PC-9 (cell line): ENCODE data around the gene MARS1. TPM values are rescaled to one million over a fixed set of nuclear protein-coding genes. Genes with fewer than 3 reads are reported as not detected.
"Not testable (repeated sequence)": the region's sequence is repeated elsewhere in the genome, so short reads cannot be mapped to it uniquely, and the experiment has no call there.

Source experiments
- BruUV-seq: library from RNA; stranded (reverse); fragments of 400-500 nt; replicated peaks from 2 replicates; lab custom pipeline; 2021; lab: Mats Ljungman, UMichigan
- CTCF ChIA-PET: fragments of 300-600 bp; sonication (Branson Sonifier 250); formaldehyde crosslinking; loops from one replicate; lab custom pipeline; 2022; ENCODE audit warnings: antibody characterized with exemption; lab: Charles Lee
- POLR2A ChIA-PET: fragments of 300-600 bp; sonication (Branson Sonifier 250); formaldehyde crosslinking; loops from one replicate; lab custom pipeline; 2022; ENCODE audit warnings: antibody characterized with exemption; ENCODE audit not compliant: unreplicated experiment; lab: Charles Lee
- DNase-seq, 2 experiments: peaks; one replicate each; pipeline versions ENCODE4 v3.0.0 to v3.0.0-alpha.2; 2015 to 2022; ENCODE audit warnings: mixed read lengths in 1 of 2
- H2AFZ ChIP-seq: fragments of 200-600 bp; sonication (generic); 2 replicates; pipeline ENCODE4 v1.8.1; 2017; ENCODE audit warnings: antibody characterized with exemption
- H3F3A ChIP-seq: fragments of 200-600 bp; sonication (generic); 2 replicates; pipeline ENCODE4 v1.8.1; 2017; ENCODE audit warnings: antibody characterized with exemption, mild to moderate bottlenecking, low read depth; ENCODE audit not compliant: insufficient read depth
- H3K27ac ChIP-seq: fragments of 200-600 bp; sonication (generic); 2 replicates; pipeline ENCODE4 v1.6.1; 2016; ENCODE audit warnings: mixed run types
- H3K27me3 ChIP-seq: fragments of 200-600 bp; sonication (generic); 2 replicates; pipeline ENCODE4 v1.6.1; 2016; ENCODE audit warnings: low read depth, mixed run types; ENCODE audit not compliant: insufficient read depth
- H3K36me3 ChIP-seq: fragments of 200-600 bp; sonication (generic); 2 replicates; pipeline ENCODE4 v1.6.1; 2016; ENCODE audit warnings: low read depth, mixed run types
- H3K4me1 ChIP-seq: fragments of 200-600 bp; sonication (generic); replicated peaks from 2 replicates; pipeline ENCODE4 v1.6.1; 2016; ENCODE audit warnings: mixed run types; ENCODE audit not compliant: insufficient read depth
- H3K4me2 ChIP-seq: fragments of 200-600 bp; sonication (generic); 2 replicates; pipeline ENCODE4 v1.6.1; 2017; ENCODE audit warnings: mixed run types
- H3K4me3 ChIP-seq: fragments of 200-600 bp; sonication (generic); 2 replicates; pipeline ENCODE4 v1.6.1; 2016; ENCODE audit warnings: mixed run types
- H3K79me2 ChIP-seq: fragments of 200-600 bp; sonication (generic); 2 replicates; pipeline ENCODE4 v1.6.1; 2017; ENCODE audit warnings: low read depth, mixed run types
- H3K9me2 ChIP-seq: fragments of 200-600 bp; sonication (generic); 2 replicates; pipeline ENCODE4 v1.8.1; 2017; ENCODE audit warnings: mild to moderate bottlenecking; ENCODE audit not compliant: insufficient read depth
- H3K9me3 ChIP-seq: fragments of 200-600 bp; sonication (generic); 2 replicates; pipeline ENCODE4 v1.8.1; 2016; ENCODE audit warnings: low read depth; ENCODE audit not compliant: insufficient read depth
- H4K20me1 ChIP-seq: fragments of 200-600 bp; sonication (generic); 2 replicates; pipeline ENCODE4 v1.8.1; 2017; ENCODE audit not compliant: insufficient read depth
- EZH2 ChIP-seq: fragments of 200-600 bp; sonication (generic); IDR thresholded peaks from 2 replicates; pipeline ENCODE4 v1.8.0; 2017; ENCODE audit warnings: antibody characterized with exemption, low read depth
- intact Hi-C: fragments of 100-400 bp; cut with micrococcal nuclease; formaldehyde crosslinking; loops from one replicate; pipeline ENCODE4 v1.10.0; 2022; ENCODE audit not compliant: unreplicated experiment
- total RNA-seq: library from RNA; stranded (reverse); gene quantifications from 2 replicates; pipeline ENCODE4 v1.2.3, GENCODE V29; 2021
- TF ChIP-seq, protein P1 (sequence below): fragments of 200-600 bp; sonication (generic); conservative IDR thresholded peaks from 2 replicates; pipeline ENCODE4 v1.6.1; 2017; ENCODE audit warnings: mixed run types, antibody characterized with exemption, mild to moderate bottlenecking, moderate library complexity

MARS1 gene
- total RNA-seq, 1 experiment from 2014 or later: 307 TPM

DNA sequence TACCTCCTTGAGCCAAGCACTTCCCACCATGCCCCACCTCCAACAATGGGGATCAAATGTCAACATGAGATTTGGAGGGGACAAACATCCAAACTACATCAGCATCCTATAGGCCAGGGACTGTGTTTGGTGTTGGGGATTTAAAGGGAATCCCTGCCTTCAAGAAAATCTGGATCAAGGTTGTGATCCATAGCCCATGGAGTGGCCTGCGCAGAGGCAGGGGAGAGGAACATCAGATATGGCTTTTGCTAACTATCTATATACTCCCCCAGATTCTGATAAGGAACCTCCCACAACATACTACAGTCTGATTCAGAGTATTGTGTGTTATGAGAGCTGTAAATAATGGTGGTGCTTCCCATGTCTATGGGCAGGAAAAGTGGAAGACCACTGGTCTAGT lies 67.0 kb downstream of the MARS1 start:
- Histone ChIP-seq H3K9me3 (no peaks in the 10 kb centered on the region), H4K20me1 (no peaks in the 10 kb centered on the region), H3F3A (no peaks in the 10 kb centered on the region), H3K36me3 (no peaks in the 10 kb centered on the region), H3K27ac (no peak overlapping the region), H3K9me2 (no peaks in the 10 kb centered on the region), H3K27me3 (no peaks in the 10 kb centered on the region), H3K4me2 (no peak overlapping the region), H3K4me3 (no peak overlapping the region), H3K79me2 (no peaks in the 10 kb centered on the region), H3K4me1 (no peaks in the 10 kb centered on the region), H2AFZ (no peak overlapping the region)
- CTCF ChIA-PET: no interaction called here
- DNase-seq: no peak
- BruUV-seq: no TSS peak
- POLR2A ChIA-PET: no interaction called here
- TF ChIP-seq EZH2: no peak
- TF ChIP-seq, protein P1, sequence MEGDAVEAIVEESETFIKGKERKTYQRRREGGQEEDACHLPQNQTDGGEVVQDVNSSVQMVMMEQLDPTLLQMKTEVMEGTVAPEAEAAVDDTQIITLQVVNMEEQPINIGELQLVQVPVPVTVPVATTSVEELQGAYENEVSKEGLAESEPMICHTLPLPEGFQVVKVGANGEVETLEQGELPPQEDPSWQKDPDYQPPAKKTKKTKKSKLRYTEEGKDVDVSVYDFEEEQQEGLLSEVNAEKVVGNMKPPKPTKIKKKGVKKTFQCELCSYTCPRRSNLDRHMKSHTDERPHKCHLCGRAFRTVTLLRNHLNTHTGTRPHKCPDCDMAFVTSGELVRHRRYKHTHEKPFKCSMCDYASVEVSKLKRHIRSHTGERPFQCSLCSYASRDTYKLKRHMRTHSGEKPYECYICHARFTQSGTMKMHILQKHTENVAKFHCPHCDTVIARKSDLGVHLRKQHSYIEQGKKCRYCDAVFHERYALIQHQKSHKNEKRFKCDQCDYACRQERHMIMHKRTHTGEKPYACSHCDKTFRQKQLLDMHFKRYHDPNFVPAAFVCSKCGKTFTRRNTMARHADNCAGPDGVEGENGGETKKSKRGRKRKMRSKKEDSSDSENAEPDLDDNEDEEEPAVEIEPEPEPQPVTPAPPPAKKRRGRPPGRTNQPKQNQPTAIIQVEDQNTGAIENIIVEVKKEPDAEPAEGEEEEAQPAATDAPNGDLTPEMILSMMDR: no peak
- intact Hi-C loops: no loop called here

DNA sequence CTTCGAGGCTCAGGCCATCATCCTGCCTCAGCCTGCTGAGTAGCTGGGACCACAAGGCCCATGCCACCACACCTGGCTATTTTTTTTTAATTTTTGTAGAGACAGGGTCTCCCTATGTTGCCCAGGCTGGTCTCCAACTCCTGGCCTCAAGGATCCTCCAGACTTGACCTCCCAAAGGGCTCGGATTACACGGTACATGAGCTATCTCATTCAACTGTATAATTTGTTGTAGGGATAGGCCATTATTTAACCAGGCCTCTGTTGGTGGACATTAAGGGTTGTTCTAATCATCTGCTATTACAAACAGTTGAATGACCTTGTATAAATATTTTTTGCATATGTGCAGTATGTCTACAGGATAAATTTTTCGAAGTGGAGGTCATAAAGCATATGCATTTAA lies 71.0 kb downstream of the MARS1 start:
- peaks cover 5% of the 10 kb centered on the region; the same call in 1 of the 2 replicates for H3K4me1 ChIP-seq
- no peak for TF ChIP-seq EZH2
- TF ChIP-seq, protein P1: no peak
- H3K27me3 ChIP-seq: peaks cover 15% of the 10 kb centered on the region
- H3K27ac ChIP-seq: no peak overlapping the region
- intact Hi-C loops: no loop called here
- H3K4me2 ChIP-seq: no peak overlapping the region
- H4K20me1 ChIP-seq: no peaks in the 10 kb centered on the region
- H3K9me2 ChIP-seq: no peaks in the 10 kb centered on the region
- no peaks in the 10 kb centered on the region for H3K79me2 ChIP-seq
- no peak overlapping the region for H3K4me3 ChIP-seq
- no peak for DNase-seq
- no peaks in the 10 kb centered on the region for H3K9me3 ChIP-seq
- no peak overlapping the region for H2AFZ ChIP-seq
- no peaks in the 10 kb centered on the region for H3F3A ChIP-seq
- ChIA-PET CTCF (no interaction called here), POLR2A (interaction anchor here (0.6 kb wide), 1 partner anchor 16 kb away, joined by 5 read pairs; no protein-coding TSS in a partner anchor)
- BruUV-seq: no TSS peak
- no peaks in the 10 kb centered on the region for H3K36me3 ChIP-seq

DNA sequence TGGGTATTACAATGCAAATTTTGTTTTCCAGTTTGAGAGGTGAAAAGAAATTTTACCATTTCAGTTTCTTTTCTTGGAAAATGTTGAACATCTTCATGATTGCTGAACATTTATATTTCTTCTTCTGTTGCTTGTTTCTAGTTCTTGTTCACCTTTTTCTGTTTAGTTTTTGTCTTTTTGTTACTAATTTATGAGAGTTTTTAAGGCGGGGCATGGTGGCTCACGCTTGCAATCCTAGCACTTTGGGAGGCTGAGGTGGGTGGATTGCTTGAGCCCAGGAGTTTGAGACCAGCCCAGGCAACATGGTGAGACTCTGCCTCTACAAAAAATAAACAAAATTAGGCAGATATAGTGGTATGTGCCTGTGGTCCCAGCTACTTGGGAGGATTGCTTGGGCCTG lies 72.6 kb downstream of the MARS1 start:
- DNase-seq: no peak
- TF ChIP-seq EZH2: no peak
- TF ChIP-seq, protein P1: no peak
- Histone ChIP-seq H3K36me3 (no peaks in the 10 kb centered on the region), H3K9me2 (no peaks in the 10 kb centered on the region), H4K20me1 (no peaks in the 10 kb centered on the region), H2AFZ (no peak overlapping the region), H3K4me1 (peaks cover 5% of the 10 kb centered on the region; the same call in 1 of the 2 replicates), H3K79me2 (no peaks in the 10 kb centered on the region), H3F3A (no peaks in the 10 kb centered on the region), H3K27ac (no peak overlapping the region), H3K4me3 (no peak overlapping the region), H3K4me2 (no peak overlapping the region), H3K27me3 (peaks cover 30% of the 10 kb centered on the region), H3K9me3 (no peaks in the 10 kb centered on the region)
- ChIA-PET CTCF (no interaction called here), POLR2A (no interaction called here)
- intact Hi-C loops: no loop called here
- no TSS peak for BruUV-seq

DNA sequence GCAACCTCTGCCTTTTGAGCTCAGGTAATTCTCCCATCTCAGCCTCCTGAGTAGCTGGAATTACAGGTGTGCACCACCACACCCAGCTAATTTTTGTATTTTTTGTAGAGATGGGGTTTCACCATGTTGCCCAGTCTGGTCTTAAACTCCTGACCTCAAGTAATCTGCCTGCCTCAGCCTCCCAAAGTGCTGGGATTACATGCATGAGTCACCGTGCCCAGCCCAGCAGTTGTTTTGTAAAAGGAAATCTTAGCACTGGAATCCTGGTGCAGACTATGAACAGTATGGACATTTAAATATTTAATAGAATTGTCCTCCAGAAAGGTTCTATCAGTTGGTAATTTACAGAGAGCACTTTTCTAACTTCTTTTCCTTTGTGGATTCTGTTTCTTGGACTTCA lies 73.2 kb downstream of the MARS1 start:
- intact Hi-C loops, H3F3A ChIP-seq, POLR2A ChIA-PET, H3K9me3 ChIP-seq, H3K79me2 ChIP-seq, H3K9me2 ChIP-seq, H3K36me3 ChIP-seq, H2AFZ ChIP-seq, DNase-seq, H4K20me1 ChIP-seq, H3K27ac ChIP-seq, H3K4me2 ChIP-seq, CTCF ChIA-PET, BruUV-seq, H3K4me3 ChIP-seq, H3K4me1 ChIP-seq: not testable (repeated sequence)
- H3K27me3 ChIP-seq: peaks cover 30% of the 10 kb centered on the region
